GM10266 (cell line): ENCODE data around the gene PRR32.
"Not testable (repeated sequence)": the region's sequence is repeated elsewhere in the genome, so short reads cannot be mapped to it uniquely, and the experiment has no call there.

Experiments used
- DNase-seq: peaks from one replicate; pipeline ENCODE4 v3.0.0; 2012; ENCODE audit errors: extremely low spot score
- TF ChIP-seq, protein P1 (sequence below): IDR thresholded peaks from 2 replicates; pipeline ENCODE4 v1.5.1; 2012; ENCODE audit warnings: mild to moderate bottlenecking, low read depth; ENCODE audit not compliant: control insufficient read depth, insufficient read depth; ENCODE audit errors: missing control alignments

PRR32 gene, protein sequence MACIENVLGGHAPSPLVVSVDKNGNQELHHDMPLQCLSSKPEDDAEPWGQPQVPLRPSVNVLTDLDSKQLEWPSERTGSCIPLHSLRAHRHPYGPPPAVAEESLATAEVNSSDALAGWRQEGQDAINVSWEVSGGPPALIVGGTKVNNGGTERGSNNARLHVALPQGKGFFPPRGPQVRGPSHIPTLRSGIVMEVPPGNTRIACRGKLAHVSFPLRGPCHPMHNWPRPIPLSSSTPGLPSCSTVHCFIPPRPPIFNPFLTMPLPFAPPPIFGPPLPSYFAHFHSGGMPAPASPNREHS

DNA sequence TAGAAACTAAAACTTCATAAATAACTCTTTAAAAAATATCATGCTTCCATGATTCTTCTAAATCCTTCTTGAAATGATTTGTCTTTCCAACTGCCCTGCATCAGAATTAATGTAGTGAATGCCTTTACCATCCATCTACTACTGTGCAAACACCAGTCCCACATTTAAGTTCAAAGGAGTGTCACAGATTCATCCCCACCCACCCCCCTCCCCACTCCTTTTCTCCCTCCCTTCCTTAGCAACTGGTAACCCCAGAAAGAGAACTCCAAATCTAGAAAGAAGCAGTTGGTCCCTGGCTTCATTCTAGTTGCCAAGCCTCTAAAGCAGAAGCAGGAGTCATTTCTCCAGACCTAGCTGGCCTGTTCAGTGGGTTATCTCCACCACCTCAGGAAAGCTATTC is at the start of gene PRR32:
TSS of gene PRR32 (plus strand) at position 301 of the 400 bp plus-strand sequence. CDS start 115 bp downstream, outside the sequence.
- DNase-seq = no peak
- TF ChIP-seq, protein P1, sequence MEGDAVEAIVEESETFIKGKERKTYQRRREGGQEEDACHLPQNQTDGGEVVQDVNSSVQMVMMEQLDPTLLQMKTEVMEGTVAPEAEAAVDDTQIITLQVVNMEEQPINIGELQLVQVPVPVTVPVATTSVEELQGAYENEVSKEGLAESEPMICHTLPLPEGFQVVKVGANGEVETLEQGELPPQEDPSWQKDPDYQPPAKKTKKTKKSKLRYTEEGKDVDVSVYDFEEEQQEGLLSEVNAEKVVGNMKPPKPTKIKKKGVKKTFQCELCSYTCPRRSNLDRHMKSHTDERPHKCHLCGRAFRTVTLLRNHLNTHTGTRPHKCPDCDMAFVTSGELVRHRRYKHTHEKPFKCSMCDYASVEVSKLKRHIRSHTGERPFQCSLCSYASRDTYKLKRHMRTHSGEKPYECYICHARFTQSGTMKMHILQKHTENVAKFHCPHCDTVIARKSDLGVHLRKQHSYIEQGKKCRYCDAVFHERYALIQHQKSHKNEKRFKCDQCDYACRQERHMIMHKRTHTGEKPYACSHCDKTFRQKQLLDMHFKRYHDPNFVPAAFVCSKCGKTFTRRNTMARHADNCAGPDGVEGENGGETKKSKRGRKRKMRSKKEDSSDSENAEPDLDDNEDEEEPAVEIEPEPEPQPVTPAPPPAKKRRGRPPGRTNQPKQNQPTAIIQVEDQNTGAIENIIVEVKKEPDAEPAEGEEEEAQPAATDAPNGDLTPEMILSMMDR = no peak

DNA sequence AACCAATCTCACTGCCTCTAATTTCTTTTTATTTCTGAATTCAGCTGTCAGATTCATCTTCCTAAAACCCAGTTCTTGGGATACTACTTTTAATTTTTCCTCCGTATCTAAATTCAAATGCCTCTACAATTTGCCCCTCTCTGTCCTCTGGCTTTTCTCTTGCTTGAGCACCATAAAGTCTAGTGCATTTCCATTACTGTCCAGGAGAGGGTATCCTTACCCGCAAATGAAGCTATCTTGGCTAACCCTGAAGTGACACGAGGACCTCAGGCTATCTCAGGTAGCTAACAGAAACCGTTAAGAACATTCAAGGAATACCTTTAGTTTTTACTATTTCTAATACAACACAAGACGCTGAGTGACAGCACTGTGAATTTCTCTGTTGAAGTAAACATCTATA is 49.4 kb upstream of the PRR32 start:
- peak; percentile 6 for DNase-seq
- TF ChIP-seq, protein P1 = peak; percentile 34

DNA sequence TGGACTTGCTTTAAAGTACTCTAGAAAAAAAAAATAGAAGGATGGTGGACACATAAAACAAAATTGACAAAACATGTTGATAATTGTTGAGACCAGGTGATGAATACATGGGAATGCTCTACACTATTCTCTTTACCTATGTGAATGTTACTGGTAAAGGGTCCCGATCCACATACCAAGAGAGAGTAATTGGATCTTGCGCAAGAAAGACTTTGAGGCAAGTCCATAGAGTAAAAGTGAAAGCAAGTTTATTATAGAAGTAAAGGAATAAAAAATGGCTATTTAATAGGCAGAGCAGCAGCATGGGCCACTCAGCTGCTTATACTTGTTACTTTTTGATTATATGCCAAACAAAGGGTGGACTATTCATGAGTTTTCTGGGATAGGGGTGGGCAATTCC is 34.0 kb upstream of the PRR32 start:
- no peak for DNase-seq

DNA sequence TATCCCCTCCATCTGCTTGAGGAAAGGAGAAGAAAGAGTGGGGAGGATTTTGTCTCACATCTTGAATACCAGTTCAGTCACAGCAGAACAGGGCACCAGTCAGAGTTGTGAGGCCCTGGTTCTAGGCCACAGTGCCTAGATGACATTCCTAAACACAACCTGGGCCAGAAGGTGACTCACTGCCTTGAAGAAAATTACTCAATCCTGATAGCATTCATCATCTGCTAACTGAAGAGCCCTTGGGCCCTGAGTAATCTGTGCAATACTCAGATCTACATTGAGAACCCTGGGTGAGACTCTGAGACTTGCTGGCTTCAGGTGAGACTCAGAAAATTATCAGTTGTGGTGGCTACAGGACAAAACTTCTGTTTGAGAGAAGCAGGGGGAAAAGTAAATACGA is 20.5 kb upstream of the PRR32 start:
- TF ChIP-seq, protein P1 = no peak
- no peak for DNase-seq

More for the DNA sequence above, 34.0 kb upstream of the PRR32 start:
- TF ChIP-seq, protein P1 = no peak

DNA sequence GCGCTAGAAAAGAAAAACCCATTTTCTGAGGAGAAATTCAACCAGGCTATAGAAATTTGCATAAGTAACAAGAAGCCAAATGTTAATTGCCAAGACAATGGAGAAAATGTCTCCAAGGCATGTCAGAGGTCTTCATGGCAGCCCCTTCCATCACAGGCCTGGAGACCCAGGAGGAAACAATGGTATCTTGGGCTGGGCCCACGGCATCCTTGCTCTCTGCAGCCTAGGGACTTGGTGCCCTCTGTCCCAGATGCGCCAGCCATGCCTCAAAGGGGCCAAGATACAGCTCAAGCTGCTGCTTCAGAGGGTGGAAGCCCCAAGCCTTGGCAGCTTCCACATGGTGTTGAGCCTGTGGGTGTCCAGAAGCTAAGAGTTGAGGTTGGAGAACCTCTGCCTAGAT is 12.7 kb upstream of the PRR32 start:
- DNase-seq = not testable (repeated sequence)

DNA sequence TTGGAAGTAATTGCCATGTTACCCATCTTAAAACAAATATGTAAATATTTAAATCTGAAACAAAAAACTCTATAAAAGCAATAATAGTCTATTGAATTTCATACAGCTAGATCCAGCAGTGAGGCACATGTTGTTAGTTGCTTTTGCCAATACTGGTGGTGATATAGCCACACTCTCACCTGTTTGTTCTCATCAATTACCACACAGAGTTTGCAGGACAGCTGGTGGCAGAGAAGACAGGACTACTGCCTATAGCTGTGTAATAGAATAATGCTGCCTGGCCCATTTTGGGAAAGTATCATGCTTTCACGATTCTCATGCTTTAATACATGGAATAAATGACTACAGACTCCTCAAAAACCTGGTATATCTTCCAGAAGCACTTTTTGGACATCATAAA is 3.7 kb upstream of the PRR32 start:
- TF ChIP-seq, protein P1 = no peak
- DNase-seq = no peak

DNA sequence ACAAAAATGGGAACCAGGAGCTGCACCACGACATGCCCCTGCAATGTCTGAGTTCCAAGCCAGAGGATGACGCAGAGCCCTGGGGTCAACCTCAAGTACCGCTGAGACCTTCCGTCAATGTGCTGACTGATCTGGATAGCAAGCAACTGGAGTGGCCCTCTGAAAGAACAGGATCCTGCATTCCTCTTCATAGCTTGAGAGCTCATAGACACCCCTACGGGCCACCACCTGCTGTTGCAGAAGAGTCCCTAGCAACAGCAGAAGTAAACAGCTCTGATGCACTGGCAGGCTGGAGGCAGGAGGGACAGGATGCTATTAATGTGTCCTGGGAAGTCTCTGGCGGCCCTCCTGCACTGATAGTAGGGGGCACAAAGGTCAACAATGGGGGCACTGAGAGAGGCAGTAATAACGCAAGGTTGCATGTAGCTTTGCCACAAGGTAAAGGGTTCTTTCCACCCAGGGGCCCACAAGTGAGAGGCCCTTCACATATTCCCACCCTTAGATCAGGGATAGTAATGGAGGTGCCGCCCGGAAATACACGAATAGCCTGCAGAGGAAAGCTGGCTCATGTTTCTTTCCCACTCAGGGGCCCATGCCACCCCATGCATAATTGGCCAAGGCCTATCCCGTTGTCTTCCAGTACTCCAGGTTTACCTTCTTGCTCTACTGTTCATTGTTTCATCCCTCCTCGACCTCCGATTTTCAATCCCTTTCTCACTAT is 1.3 kb downstream of the PRR32 start:
- TF ChIP-seq, protein P1 = no peak
- no peak for DNase-seq
